B cell (primary cell): ENCODE results near the gene CBX2.

Experiments
- EZH2 ChIP-seq: IDR thresholded peaks from 2 replicates; pipeline ENCODE4 v1.6.1; 2012; ENCODE audit warnings: borderline replicate concordance, low read depth, mild to moderate bottlenecking, moderate library complexity, low read length; ENCODE audit not compliant: insufficient read depth, poor library complexity, severe bottlenecking
- TF ChIP-seq, protein P1 (sequence below): fragments of 200-600 bp; IDR thresholded peaks from one replicate; pipeline ENCODE4 v1.8.0; 2022; ENCODE audit warnings: antibody characterized with exemption, mild to moderate bottlenecking

DNA sequence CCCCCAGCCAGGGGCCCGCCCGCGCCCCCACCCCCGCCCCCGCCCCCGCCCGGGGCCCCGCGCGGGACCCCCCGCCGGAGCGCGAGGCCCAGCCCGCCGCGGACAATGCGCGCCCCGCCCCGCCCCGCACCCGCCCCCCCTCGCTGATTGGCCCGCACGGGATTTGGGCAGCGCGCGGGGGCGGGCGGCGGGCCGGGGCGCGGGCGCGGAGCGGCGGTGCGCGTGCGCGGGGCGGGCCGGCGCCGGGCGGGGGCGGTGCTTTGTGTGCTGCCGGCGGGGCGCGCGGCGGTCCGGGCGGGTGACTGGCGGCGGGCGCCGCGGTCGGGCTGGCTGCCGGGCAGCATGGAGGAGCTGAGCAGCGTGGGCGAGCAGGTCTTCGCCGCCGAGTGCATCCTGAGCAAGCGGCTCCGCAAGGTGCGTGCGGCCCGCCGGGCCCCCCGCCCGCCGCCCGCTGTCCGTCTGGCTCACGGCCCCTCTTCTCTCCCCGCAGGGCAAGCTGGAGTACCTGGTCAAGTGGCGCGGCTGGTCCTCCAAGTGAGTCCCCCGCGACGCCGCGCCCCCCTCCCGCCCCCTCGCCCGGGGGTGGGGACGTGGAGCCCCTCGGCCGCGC, at the start of gene CBX2:
- TF ChIP-seq, protein P1, sequence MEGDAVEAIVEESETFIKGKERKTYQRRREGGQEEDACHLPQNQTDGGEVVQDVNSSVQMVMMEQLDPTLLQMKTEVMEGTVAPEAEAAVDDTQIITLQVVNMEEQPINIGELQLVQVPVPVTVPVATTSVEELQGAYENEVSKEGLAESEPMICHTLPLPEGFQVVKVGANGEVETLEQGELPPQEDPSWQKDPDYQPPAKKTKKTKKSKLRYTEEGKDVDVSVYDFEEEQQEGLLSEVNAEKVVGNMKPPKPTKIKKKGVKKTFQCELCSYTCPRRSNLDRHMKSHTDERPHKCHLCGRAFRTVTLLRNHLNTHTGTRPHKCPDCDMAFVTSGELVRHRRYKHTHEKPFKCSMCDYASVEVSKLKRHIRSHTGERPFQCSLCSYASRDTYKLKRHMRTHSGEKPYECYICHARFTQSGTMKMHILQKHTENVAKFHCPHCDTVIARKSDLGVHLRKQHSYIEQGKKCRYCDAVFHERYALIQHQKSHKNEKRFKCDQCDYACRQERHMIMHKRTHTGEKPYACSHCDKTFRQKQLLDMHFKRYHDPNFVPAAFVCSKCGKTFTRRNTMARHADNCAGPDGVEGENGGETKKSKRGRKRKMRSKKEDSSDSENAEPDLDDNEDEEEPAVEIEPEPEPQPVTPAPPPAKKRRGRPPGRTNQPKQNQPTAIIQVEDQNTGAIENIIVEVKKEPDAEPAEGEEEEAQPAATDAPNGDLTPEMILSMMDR, result no peak
- no peak for TF ChIP-seq EZH2
